T-helper 1 cell (primary cell): ENCODE results near the gene TTBK1.

Experiments
- DNase-seq, 5 donors: peaks; one replicate each; pipeline ENCODE4 v3.0.0-alpha.2; 2012 to 2020

The TTBK1 gene

GRCh38 chr6:43226192-43226851 is 17.0 kb upstream of the TTBK1 start:
- no peak for DNase-seq

- peak; percentile 59 to 78 (median 66) for DNase-seq
These were observed 14.1 kb upstream of the TTBK1 start, which contains the start of gene DNPH1 for GRCh38 chr6:43228951-43229802. DNPH1 (minus strand) TSS chr6:43229481; CDS start chr6:43229456, 25 bp downstream.

GRCh38 chr6:43229803-43230620 is 13.3 kb upstream of the TTBK1 start:
- DNase-seq, result no peak

DNA sequence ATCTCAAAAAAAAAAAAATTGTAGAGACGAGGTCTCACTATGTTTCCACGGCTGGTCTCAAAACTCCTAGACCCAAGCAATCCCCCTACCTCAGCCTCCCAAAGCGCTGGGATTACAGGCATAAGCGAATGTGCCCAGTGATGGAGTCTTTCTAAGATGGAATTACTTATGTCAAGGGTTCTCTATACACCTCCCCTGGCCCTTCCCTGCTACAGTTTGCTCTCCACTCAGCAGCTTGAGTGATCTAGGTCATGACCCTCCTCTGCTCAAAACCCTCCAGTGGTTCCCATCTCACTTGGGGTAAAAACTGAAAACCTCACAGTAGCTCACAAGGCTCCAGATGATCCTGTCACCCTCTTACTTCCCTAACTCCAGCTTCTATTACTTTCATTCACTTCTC is 12.2 kb upstream of the TTBK1 start:
- no peak for DNase-seq

- DNase-seq, result no peak
These were observed 11.4 kb upstream of the TTBK1 start for GRCh38 chr6:43231735-43232450.

- no peak for DNase-seq
These were observed 7.4 kb upstream of the TTBK1 start for GRCh38 chr6:43235841-43236240.

DNA sequence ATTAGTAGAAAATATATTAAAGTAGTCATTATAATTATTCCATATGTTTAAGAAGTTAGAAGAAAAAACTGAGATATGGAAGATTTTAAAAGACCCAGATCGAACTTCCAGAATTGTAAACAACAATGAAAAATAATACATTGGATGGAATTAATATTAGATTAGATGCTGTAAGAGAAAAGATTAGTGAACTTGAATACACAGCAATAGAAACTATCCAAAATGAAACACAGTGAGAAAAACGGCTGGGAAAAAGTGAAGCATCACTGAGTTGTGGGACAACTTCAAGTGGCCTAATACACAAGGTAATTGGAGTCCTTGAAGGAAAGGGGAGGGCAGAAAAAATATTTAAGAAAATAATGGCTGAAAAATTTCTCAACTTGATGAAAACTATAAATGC is 4.2 kb upstream of the TTBK1 start:
- no peak for DNase-seq

DNA sequence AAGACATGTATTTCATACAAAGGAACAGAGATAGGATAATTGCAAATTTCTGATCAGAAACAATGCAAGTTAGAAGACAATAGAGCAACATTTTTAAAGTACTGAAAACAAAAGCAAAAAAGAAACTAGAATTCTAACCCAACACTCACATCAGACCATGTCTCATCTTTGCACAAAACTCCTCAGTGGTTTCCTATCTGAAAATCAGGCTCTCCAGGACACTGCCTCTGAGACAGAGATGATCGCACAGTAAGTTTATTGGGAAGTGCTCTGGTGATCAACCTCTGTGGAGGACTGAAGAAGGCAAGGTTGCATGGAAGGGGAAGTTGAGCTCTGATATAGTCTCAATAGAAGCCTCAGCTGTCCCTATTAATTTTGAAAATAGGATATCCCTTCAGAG is 2.3 kb upstream of the TTBK1 start:
- no peak for DNase-seq

GRCh38 chr6:43241446-43241845 is 1.8 kb upstream of the TTBK1 start:
- DNase-seq, result no peak

DNA sequence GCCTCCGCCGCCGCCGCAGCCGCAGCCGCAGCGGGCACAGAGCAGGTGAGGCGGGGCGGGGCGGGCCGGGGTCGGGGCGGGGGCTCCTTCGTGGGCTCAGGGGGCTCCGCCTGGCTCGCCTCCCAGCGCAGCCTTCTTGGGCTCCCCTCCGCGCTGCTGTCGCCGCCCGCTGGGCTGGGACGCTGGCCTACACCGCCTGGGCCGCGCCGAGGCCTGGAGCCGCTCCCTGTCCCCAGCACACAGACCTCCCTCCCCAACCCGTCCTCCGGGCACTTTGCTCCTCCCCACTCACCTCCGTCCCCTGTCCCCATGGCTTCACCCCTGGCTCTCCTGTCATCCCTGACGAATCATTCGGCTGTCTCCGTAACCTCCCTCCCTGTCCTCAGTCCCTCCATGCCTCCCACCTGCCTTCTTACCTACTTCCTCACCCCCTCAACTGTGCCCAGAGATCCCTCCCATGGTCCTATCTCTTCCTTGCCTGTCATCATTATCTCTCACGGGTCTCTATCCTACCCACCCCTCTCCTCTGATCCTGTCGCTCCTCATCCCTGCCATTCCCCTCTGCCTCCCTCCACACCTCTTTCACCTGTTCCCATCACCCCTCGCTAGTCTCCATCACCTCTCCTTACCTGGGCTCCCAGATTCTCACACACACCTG is 512 bp downstream of the TTBK1 start:
- DNase-seq, result no peak

- DNase-seq, result peak in 1 of 5 donors; percentile 22
These were observed 3.2 kb downstream of the TTBK1 start for GRCh38 chr6:43246301-43247113.

DNA sequence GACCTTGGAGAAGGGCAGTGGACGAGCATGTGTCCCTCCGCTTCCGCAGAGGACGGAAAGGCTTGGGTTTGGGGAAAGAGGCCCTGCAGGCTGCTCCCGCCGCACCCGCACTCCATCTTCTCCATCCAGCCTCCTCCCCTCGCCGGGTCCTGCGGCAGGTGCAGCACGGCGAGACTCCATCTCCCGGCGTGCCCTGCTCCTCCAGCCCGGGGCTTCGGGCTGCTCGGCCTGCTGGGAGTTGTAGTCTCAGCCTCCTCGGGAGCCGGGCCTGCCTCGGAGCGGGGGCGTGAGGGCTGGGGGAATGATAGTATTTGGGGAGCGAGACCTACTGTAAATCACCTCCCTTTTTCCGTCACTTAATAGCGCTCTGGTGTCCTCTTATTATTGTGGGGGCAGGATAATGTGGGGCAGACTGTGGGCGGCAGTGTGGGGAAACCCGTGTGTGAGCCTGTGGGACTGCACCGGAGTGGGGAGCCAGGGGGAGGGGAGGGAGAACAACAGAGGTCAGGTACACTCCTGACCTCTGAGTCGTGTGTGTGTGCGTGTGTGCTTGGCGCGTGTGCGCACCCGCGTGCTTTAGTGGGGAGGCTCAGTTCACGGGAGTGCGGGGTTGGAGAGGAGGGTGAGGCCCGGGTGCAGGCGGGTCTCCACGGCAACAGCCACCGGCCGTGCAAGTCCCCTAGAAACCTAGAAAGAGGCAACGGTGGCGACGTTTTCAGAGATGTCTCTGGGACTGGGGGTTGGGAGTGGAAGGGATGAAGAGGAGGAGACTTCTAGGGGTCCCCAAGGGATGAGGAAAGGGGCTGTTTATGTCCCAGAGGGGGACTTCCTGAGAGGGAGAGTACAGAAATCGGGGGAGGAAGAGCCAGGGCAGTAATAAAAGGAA is 4.1 kb downstream of the TTBK1 start:
- DNase-seq, result peak; percentile 56 to 81 (median 71)

DNA sequence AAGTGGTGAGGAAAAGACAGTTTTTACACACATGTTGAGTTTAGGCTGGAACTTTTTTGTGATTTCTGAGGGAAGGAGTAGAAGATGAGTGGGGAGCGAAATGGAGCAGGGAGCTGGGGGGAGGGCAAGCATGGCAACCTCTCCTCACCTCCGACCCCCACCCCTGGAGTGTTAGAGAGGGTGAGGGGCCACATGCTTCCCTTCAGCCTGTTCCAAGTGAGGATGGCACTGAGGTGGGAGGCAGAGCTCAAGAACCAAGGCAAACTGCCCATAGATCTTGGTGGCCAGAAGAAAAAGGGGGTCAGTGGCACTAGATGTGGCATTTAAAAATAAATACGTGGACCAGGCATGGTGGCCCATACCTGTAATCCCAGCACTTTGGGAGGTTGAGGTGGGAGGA is 4.8 kb downstream of the TTBK1 start:
- DNase-seq, result no peak

- no peak for DNase-seq
These were observed 5.5 kb downstream of the TTBK1 start for GRCh38 chr6:43248791-43249190.

GRCh38 chr6:43250992-43251373 is 7.7 kb downstream of the TTBK1 start:
- no peak for DNase-seq

- DNase-seq, result no peak
These were observed 10.1 kb downstream of the TTBK1 start for GRCh38 chr6:43253401-43253800.

DNA sequence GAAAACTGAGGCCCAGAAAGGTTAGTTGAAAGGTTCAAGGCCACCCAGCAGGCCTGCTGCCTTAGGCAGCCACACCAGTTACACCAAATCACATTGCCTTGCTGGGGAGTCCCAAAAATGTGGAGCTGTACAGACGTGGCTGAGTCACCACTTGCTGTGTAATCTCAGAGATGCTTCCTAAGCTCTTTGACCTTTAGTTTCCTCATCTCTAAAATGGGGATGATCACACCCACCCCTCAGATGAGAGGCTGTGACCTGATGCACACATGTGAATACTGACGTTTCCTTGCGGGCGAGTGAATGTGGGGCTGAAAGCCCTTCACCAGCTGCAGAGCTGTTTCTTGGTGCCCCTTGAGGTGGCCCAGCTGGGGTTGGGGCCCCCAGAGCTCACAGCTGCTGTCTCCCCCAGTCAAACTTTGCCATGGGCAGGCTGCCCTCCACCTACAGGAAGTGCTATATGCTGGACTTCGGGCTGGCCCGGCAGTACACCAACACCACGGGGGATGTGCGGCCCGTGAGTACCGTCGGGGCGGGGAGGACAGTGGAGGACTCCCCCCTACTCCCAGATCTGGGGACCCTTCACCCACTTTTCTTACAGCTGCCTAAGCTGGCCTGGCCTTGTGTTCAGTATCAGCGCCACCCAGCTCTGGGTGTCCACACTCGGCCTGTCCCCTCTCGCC is 11.0 kb downstream of the TTBK1 start:
- no peak for DNase-seq

DNA sequence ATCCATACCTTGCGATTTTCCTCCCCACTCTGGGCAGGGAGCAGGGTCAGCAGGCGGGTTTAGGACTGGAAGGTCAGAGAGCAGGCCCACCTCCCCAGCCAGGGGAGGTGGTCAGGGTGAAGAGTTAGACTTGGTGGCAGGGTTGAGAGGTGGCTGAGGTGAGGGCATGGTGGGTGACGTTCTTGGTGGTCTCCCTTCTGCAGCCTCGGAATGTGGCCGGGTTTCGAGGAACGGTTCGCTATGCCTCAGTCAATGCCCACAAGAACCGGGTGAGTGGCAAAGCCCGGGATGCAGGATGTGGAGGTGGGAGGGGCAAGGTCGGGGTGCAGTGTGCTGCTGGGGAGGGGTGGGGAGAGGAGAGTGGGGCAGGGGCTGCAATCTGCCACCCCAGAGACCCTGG is 11.6 kb downstream of the TTBK1 start:
- no peak for DNase-seq

- DNase-seq, result no peak
These were observed 12.2 kb downstream of the TTBK1 start for GRCh38 chr6:43255408-43256054.
